HFFc6 (cell line): ENCODE results near the gene PKP4. TPM values are rescaled to one million over a fixed set of nuclear protein-coding genes. Genes with fewer than 3 reads are reported as not detected.
"Not testable (repeated sequence)": the region's sequence is repeated elsewhere in the genome, so short reads cannot be mapped to it uniquely, and the experiment has no call there.

Experiments used
- DNase-seq: peaks from one replicate; pipeline ENCODE4 v3.0.0-alpha.2; 2018
- H3K27ac Mint-ChIP-seq: 2 replicates; pipeline ENCODE4 v1.8.0; 2020; ENCODE audit warnings: mild to moderate bottlenecking, mixed read lengths
- H3K27me3 Mint-ChIP-seq: 2 replicates; pipeline ENCODE4 v1.8.0; 2021; ENCODE audit warnings: mild to moderate bottlenecking, moderate library complexity, mixed read lengths; ENCODE audit not compliant: insufficient read depth
- H3K36me3 Mint-ChIP-seq: 2 replicates; pipeline ENCODE4 v1.8.0; 2021; ENCODE audit warnings: low read depth, mixed read lengths
- H3K4me1 Mint-ChIP-seq: 2 replicates; pipeline ENCODE4 v1.8.0; 2020; ENCODE audit warnings: low read depth, mixed read lengths
- H3K4me3 Mint-ChIP-seq: 2 replicates; pipeline ENCODE4 v1.8.0; 2020; ENCODE audit warnings: mild to moderate bottlenecking, moderate library complexity, mixed read lengths
- H3K9me3 Mint-ChIP-seq: 2 replicates; pipeline ENCODE4 v1.8.0; 2020; ENCODE audit warnings: mild to moderate bottlenecking, mixed read lengths
- CTCF ChIP-seq: fragments of 200-600 bp; sonication (generic); IDR thresholded peaks from 2 replicates; pipeline ENCODE4 v1.5.0; 2021; ENCODE audit warnings: antibody characterized with exemption, mild to moderate bottlenecking
- total RNA-seq, 6 experiments: library from RNA; stranded (reverse); fragmentation: NEBNext Ultra II Directional; extraction: Animal tissue kit (Norgen Biotek cat#: 25700); gene quantifications; 2 replicates in 1 of 6; 3 replicates in 5 of 6; pipeline ENCODE4 v1.2.3, GENCODE V29; 2021

PKP4 gene
- total RNA-seq, 6 experiments from 2014 or later, result 35.9 to 48.9 (median 43.5) TPM

GRCh38 chr2:158463496-158464095, 6.8 kb downstream of the PKP4 start:
- H3K27ac Mint-ChIP-seq, result no peak overlapping the region
- TF ChIP-seq CTCF, result no peak
- H3K36me3 Mint-ChIP-seq, result no peaks in the 10 kb centered on the region
- H3K9me3 Mint-ChIP-seq, result no peaks in the 10 kb centered on the region
- no peak for DNase-seq
- H3K4me3 Mint-ChIP-seq, result no peak overlapping the region
- peaks cover 51% of the 10 kb centered on the region for H3K4me1 Mint-ChIP-seq
- no peaks in the 10 kb centered on the region for H3K27me3 Mint-ChIP-seq

GRCh38 chr2:158464426-158465281, 7.9 kb downstream of the PKP4 start:
- H3K27ac Mint-ChIP-seq, result no peak overlapping the region
- no peak overlapping the region for H3K4me3 Mint-ChIP-seq
- peak; percentile 78 for TF ChIP-seq CTCF
- DNase-seq, result no peak
- no peaks in the 10 kb centered on the region for H3K27me3 Mint-ChIP-seq
- peaks cover 40% of the 10 kb centered on the region for H3K4me1 Mint-ChIP-seq
- peaks cover 7% of the 10 kb centered on the region for H3K36me3 Mint-ChIP-seq
- H3K9me3 Mint-ChIP-seq, result no peaks in the 10 kb centered on the region

- H3K4me1 Mint-ChIP-seq, result peaks cover 18% of the 10 kb centered on the region; the same call in 1 of the 2 replicates
Measured at GRCh38 chr2:158467248-158467647, 10.5 kb downstream of the PKP4 start.

GRCh38 chr2:158472829-158473228, 16.1 kb downstream of the PKP4 start:
- H3K4me1 Mint-ChIP-seq, H3K27ac Mint-ChIP-seq, H3K9me3 Mint-ChIP-seq, H3K4me3 Mint-ChIP-seq, H3K27me3 Mint-ChIP-seq, DNase-seq: not testable (repeated sequence)
- peaks cover 29% of the 10 kb centered on the region for H3K36me3 Mint-ChIP-seq

More at GRCh38 chr2:158467248-158467647, 10.5 kb downstream of the PKP4 start:
- Mint-ChIP-seq H3K27me3 (no peaks in the 10 kb centered on the region), H3K27ac (no peak overlapping the region), H3K4me3 (no peak overlapping the region), H3K9me3 (no peaks in the 10 kb centered on the region), H3K36me3 (peaks cover 23% of the 10 kb centered on the region)
- no peak for TF ChIP-seq CTCF
- no peak for DNase-seq

GRCh38 chr2:158473300-158473699, 16.5 kb downstream of the PKP4 start:
- H3K4me1 Mint-ChIP-seq, DNase-seq, H3K27me3 Mint-ChIP-seq, H3K9me3 Mint-ChIP-seq, H3K4me3 Mint-ChIP-seq, H3K27ac Mint-ChIP-seq: not testable (repeated sequence)
- peaks cover 29% of the 10 kb centered on the region for H3K36me3 Mint-ChIP-seq

- Mint-ChIP-seq H3K27ac (no peak overlapping the region), H3K9me3 (no peaks in the 10 kb centered on the region), H3K4me1 (no peaks in the 10 kb centered on the region), H3K36me3 (peaks cover 29% of the 10 kb centered on the region), H3K27me3 (no peaks in the 10 kb centered on the region), H3K4me3 (no peak overlapping the region)
- no peak for TF ChIP-seq CTCF
- DNase-seq, result no peak
Measured at GRCh38 chr2:158473719-158474392, 17.1 kb downstream of the PKP4 start.

GRCh38 chr2:158474526-158475011, 17.8 kb downstream of the PKP4 start:
- not testable (repeated sequence) for H3K9me3 Mint-ChIP-seq, DNase-seq, H3K4me3 Mint-ChIP-seq, H3K27me3 Mint-ChIP-seq, H3K4me1 Mint-ChIP-seq, H3K27ac Mint-ChIP-seq
- H3K36me3 Mint-ChIP-seq, result peaks cover 23% of the 10 kb centered on the region
